Ovary (tissue), 3 donors: ENCODE measurements around the gene CD4.

Experiments
- POLR2A ChIP-seq: fragments of 450-650 bp; IDR thresholded peaks from one replicate; pipeline ENCODE4 v1.6.1; 2017; ENCODE audit warnings: antibody characterized with exemption, mild to moderate bottlenecking, moderate library complexity
- TF ChIP-seq, protein P1 (sequence below), 3 donors: fragments of 450-650 bp in 2 of 3; fragments of 200-600 bp in 1 of 3; IDR thresholded peaks; one replicate each; pipeline versions ENCODE4 v1.5.1 to v1.8.0; 2016 to 2022; ENCODE audit warnings: antibody characterized with exemption in 3 of 3, mild to moderate bottlenecking in 1 of 3
- donor health status: DM: no; HTN: no; CAD: no.

DNA sequence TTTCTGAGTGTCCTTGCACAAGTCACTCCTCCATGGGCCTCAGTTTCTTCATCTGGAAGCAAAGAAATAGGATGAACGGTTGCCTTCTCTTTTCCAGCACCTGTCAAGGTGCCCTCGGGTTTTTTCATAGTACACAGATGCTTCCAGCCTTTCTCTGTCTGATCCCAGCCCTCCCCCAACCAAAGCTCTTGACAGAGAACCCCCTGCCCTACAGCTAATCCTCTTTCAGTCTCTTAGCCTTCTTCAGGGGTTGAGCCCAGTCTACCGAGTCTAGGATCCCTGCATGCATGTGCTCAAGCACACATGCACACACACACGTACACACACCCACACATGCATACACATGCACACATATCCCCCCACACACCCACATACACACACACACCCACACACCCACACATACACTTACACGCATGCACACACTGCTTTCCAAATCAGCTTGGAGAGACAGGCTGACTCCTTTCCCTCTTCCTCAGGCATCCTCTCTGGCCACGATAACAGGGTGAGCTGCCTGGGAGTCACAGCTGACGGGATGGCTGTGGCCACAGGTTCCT is 57.1 kb downstream of the CD4 start:
- no peak for TF ChIP-seq POLR2A
- TF ChIP-seq, protein P1, sequence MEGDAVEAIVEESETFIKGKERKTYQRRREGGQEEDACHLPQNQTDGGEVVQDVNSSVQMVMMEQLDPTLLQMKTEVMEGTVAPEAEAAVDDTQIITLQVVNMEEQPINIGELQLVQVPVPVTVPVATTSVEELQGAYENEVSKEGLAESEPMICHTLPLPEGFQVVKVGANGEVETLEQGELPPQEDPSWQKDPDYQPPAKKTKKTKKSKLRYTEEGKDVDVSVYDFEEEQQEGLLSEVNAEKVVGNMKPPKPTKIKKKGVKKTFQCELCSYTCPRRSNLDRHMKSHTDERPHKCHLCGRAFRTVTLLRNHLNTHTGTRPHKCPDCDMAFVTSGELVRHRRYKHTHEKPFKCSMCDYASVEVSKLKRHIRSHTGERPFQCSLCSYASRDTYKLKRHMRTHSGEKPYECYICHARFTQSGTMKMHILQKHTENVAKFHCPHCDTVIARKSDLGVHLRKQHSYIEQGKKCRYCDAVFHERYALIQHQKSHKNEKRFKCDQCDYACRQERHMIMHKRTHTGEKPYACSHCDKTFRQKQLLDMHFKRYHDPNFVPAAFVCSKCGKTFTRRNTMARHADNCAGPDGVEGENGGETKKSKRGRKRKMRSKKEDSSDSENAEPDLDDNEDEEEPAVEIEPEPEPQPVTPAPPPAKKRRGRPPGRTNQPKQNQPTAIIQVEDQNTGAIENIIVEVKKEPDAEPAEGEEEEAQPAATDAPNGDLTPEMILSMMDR (IDR thresholded peaks at IDR 0.05) = no peak
